ENCODE measurements around the gene MRFAP1. TPM values are rescaled to one million over a fixed set of nuclear protein-coding genes. Genes with fewer than 3 reads are reported as not detected.

The MRFAP1 gene
- total RNA-seq, 1 donor: 94.1 TPM

- DNase-seq (ENCODE audit: insufficient read length, low spot score, missing footprints): no peak
- H3K4me2 ChIP-seq (ENCODE audit: insufficient read depth, low read length): peak overlapping the region; percentile 84
- H3K36me3 ChIP-seq (ENCODE audit: insufficient read depth, low read length): no peaks in the 10 kb centered on the region
- no peaks in the 10 kb centered on the region for H4K20me1 ChIP-seq (ENCODE audit: insufficient read depth, low read length)
- peaks cover 20% of the 10 kb centered on the region for H3K4me1 ChIP-seq (ENCODE audit: insufficient read depth, low read length)
- H3K27ac ChIP-seq (ENCODE audit: low read depth, low read length): peak overlapping the region; percentile 81
- TF ChIP-seq, protein P1, sequence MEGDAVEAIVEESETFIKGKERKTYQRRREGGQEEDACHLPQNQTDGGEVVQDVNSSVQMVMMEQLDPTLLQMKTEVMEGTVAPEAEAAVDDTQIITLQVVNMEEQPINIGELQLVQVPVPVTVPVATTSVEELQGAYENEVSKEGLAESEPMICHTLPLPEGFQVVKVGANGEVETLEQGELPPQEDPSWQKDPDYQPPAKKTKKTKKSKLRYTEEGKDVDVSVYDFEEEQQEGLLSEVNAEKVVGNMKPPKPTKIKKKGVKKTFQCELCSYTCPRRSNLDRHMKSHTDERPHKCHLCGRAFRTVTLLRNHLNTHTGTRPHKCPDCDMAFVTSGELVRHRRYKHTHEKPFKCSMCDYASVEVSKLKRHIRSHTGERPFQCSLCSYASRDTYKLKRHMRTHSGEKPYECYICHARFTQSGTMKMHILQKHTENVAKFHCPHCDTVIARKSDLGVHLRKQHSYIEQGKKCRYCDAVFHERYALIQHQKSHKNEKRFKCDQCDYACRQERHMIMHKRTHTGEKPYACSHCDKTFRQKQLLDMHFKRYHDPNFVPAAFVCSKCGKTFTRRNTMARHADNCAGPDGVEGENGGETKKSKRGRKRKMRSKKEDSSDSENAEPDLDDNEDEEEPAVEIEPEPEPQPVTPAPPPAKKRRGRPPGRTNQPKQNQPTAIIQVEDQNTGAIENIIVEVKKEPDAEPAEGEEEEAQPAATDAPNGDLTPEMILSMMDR (IDR thresholded peaks at IDR 0.05; ENCODE audit: extremely low read depth, low read depth, low read length): no peak
- peak overlapping the region; percentile 97 for H2AFZ ChIP-seq (ENCODE audit: low read length)
- H3K27me3 ChIP-seq (ENCODE audit: insufficient read depth, low read length): no peaks in the 10 kb centered on the region
- H3K9me3 ChIP-seq (ENCODE audit: low read depth, low read length): no peaks in the 10 kb centered on the region
- H3K4me3 ChIP-seq (ENCODE audit: insufficient read depth, low read length): peak overlapping the region; percentile 65
- H3K79me2 ChIP-seq (ENCODE audit: insufficient read depth, low read length): no peaks in the 10 kb centered on the region
Measured at GRCh38 chr4:6689506-6689960, 49.0 kb downstream of the MRFAP1 start.

Other genes starting within 250 kb of the MRFAP1 start
- under 0.01 TPM in 1 of 2 replicates, not detected in the other for gene PPP2R2C, start 168.1 kb upstream of the MRFAP1 start, total RNA-seq
- 26.8 and 28.2 TPM in 2 replicates for gene MAN2B2, start 65.5 kb upstream of the MRFAP1 start, total RNA-seq
- 0.29 and 0.36 TPM in 2 replicates for gene S100P, start 53.2 kb downstream of the MRFAP1 start, total RNA-seq
- gene MRFAP1L1, start 69.2 kb downstream of the MRFAP1 start, total RNA-seq: 38.0 and 39.2 TPM in 2 replicates
- 10.0 and 10.9 TPM in 2 replicates for gene BLOC1S4, start 75.5 kb downstream of the MRFAP1 start, total RNA-seq
- 23.9 and 25.0 TPM in 2 replicates for gene KIAA0232, start 142.0 kb downstream of the MRFAP1 start, total RNA-seq

All from osteoblast (primary cell).